Keratinocyte (primary cell): ENCODE measurements around the gene ARHGEF38. TPM values are rescaled to one million over a fixed set of nuclear protein-coding genes. Genes with fewer than 3 reads are reported as not detected.
"Not testable (repeated sequence)": the region's sequence is repeated elsewhere in the genome, so short reads cannot be mapped to it uniquely, and the experiment has no call there.

Source experiments
- DNase-seq: peaks from one replicate; pipeline ENCODE4 v3.0.0-alpha.2; 2011; ENCODE audit warnings: low read depth, missing footprints, low spot score
- FAIRE-seq: peaks from 2 replicates; lab custom pipeline; 2011; peaks lifted over from hg19 to GRCh38; lab: Jason Lieb, UNC
- H2AFZ ChIP-seq: 2 replicates; pipeline ENCODE4 v1.6.0; 2012; ENCODE audit warnings: low read length, control low read depth, inconsistent platforms; ENCODE audit not compliant: control insufficient read depth
- H3K27ac ChIP-seq: 2 replicates; pipeline ENCODE4 v1.5.1; 2011; ENCODE audit warnings: low read length; ENCODE audit not compliant: control insufficient read depth, insufficient read depth
- H3K27me3 ChIP-seq: 3 replicates; pipeline ENCODE4 v1.6.0; 2011; ENCODE audit warnings: low read length; ENCODE audit not compliant: control insufficient read depth, insufficient read depth; ENCODE audit errors: extremely low read depth
- H3K36me3 ChIP-seq, 2 experiments: 2 replicates in 1 of 2; 3 replicates in 1 of 2; pipeline ENCODE4 v1.5.1; 2011; ENCODE audit warnings: low read length in 2 of 2, mild to moderate bottlenecking in 1 of 2; ENCODE audit not compliant: control insufficient read depth in 2 of 2, insufficient read depth in 2 of 2; ENCODE audit errors: extremely low read depth in 1 of 2
- H3K4me1 ChIP-seq: 3 replicates; pipeline ENCODE4 v1.5.1; 2011; ENCODE audit warnings: low read length; ENCODE audit not compliant: control insufficient read depth, insufficient read depth; ENCODE audit errors: extremely low read depth
- H3K4me2 ChIP-seq: 3 replicates; pipeline ENCODE4 v1.6.0; 2011; ENCODE audit warnings: low read depth, low read length; ENCODE audit not compliant: control insufficient read depth, insufficient read depth; ENCODE audit errors: extremely low read depth
- H3K4me3 ChIP-seq, 3 experiments: fragments of 200-600 bp in 1 of 3; sonication (generic) in 1 of 3; 2 replicates in 2 of 3; 3 replicates in 1 of 3; pipeline ENCODE4 v1.5.1; 2011 to 2016; ENCODE audit warnings: low read length in 3 of 3, mild to moderate bottlenecking in 3 of 3, control low read depth in 2 of 3, inconsistent platforms in 1 of 3, low read depth in 1 of 3, mixed read lengths in 1 of 3, mixed run types in 1 of 3, moderate library complexity in 1 of 3; ENCODE audit not compliant: control insufficient read depth in 2 of 3, insufficient read depth in 2 of 3; ENCODE audit errors: extremely low read depth in 1 of 3
- H3K79me2 ChIP-seq: 2 replicates; pipeline ENCODE4 v1.6.0; 2012; ENCODE audit warnings: low read length; ENCODE audit not compliant: control insufficient read depth, insufficient read depth
- H3K9ac ChIP-seq: 3 replicates; pipeline ENCODE4 v1.6.0; 2011; ENCODE audit warnings: low read length; ENCODE audit not compliant: control insufficient read depth, insufficient read depth; ENCODE audit errors: extremely low read depth
- H3K9me1 ChIP-seq: 3 replicates; pipeline ENCODE4 v1.6.0; 2011; ENCODE audit warnings: low read length; ENCODE audit not compliant: control insufficient read depth, insufficient read depth; ENCODE audit errors: extremely low read depth
- H3K9me3 ChIP-seq: 2 replicates; pipeline ENCODE4 v1.5.1; 2012; ENCODE audit warnings: low read depth, low read length; ENCODE audit not compliant: control insufficient read depth
- H4K20me1 ChIP-seq: 3 replicates; pipeline ENCODE4 v1.6.0; 2011; ENCODE audit warnings: low read length; ENCODE audit not compliant: control insufficient read depth, insufficient read depth; ENCODE audit errors: extremely low read depth
- EZH2 ChIP-seq: IDR thresholded peaks from one replicate; pipeline ENCODE4 v1.6.1; 2012; ENCODE audit warnings: inconsistent platforms, mild to moderate bottlenecking, low read length, moderate library complexity
- dilution Hi-C: fragments of 300-500 bp; cut with MboI; formaldehyde crosslinking; loops from one replicate; pipeline ENCODE4 v1.7.0; 2020; ENCODE audit warnings: low sequenced_read_pairs; ENCODE audit not compliant: extremely low pct_ligation_motif_present
- polyA plus RNA-seq, 5 experiments: library from polyadenylated mRNA; depleted of rRNA in 3 of 5; stranded (reverse) in 3 of 5; stranded (forward) in 1 of 5; unstranded in 1 of 5; fragments of >200 nt; gene quantifications; 1 replicate in 1 of 5; 2 replicates in 3 of 5; 3 replicates in 1 of 5; pipeline versions ENCODE4 v1.2.1 to v1.2.3, GENCODE V29; 2011 to 2012; ENCODE audit warnings: missing spikeins in 2 of 5, low read depth in 1 of 5, low replicate concordance in 1 of 5
- TF ChIP-seq, protein P1 (sequence below), 3 experiments: IDR thresholded peaks in 1 of 3; conservative IDR thresholded peaks in 1 of 3; optimal IDR thresholded peaks in 1 of 3; 2 replicates in 2 of 3; 3 replicates in 1 of 3; pipeline versions ENCODE3 to v1.5.1; 2011; ENCODE audit warnings: low read length in 3 of 3, mild to moderate bottlenecking in 3 of 3, moderate library complexity in 2 of 3, control low read depth in 1 of 3, inconsistent platforms in 1 of 3; ENCODE audit not compliant: insufficient read depth in 2 of 3; ENCODE audit errors: extremely low read depth in 1 of 3

ARHGEF38 gene
- polyA plus RNA-seq, 1 donor (not counting 4 experiments of a cell fraction or from before 2014, with no cell fraction given) = 0.09 TPM

DNA sequence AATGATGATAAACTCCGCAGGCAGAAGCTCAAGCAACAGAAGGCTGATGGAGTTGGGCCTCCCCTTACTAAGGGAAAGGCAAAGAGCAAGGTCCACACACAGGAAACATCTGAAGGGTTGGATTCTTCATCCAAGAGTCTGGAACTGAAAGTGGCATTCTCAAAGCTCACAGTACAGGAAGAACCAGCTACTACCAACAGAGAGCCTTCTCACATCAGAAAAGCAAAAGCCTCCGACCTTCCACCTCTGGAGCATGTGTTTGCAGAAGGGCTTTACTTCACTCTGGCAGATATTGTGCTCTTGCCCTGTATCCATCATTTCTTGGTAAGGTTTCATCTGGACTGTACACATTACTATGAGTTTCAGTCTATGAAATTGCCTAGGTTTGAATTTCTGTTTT, 166.8 kb downstream of the ARHGEF38 start:
- Histone ChIP-seq H3K27me3 (no peaks in the 10 kb centered on the region), H3K79me2 (peaks cover 7% of the 10 kb centered on the region), H3K36me3 (peaks cover 0 to 5% of the 10 kb centered on the region in 2 experiments), H3K4me1 (no peaks in the 10 kb centered on the region), H3K9me3 (no peaks in the 10 kb centered on the region), H2AFZ (no peak overlapping the region), H3K4me3 (no peak overlapping the region), H3K9me1 (no peaks in the 10 kb centered on the region), H3K9ac (no peak overlapping the region), H4K20me1 (no peaks in the 10 kb centered on the region), H3K27ac (no peak overlapping the region), H3K4me2 (no peak overlapping the region)
- dilution Hi-C loops = no loop called here
- DNase-seq (no peak), FAIRE-seq (peak; percentile 53)
- TF ChIP-seq, protein P1, sequence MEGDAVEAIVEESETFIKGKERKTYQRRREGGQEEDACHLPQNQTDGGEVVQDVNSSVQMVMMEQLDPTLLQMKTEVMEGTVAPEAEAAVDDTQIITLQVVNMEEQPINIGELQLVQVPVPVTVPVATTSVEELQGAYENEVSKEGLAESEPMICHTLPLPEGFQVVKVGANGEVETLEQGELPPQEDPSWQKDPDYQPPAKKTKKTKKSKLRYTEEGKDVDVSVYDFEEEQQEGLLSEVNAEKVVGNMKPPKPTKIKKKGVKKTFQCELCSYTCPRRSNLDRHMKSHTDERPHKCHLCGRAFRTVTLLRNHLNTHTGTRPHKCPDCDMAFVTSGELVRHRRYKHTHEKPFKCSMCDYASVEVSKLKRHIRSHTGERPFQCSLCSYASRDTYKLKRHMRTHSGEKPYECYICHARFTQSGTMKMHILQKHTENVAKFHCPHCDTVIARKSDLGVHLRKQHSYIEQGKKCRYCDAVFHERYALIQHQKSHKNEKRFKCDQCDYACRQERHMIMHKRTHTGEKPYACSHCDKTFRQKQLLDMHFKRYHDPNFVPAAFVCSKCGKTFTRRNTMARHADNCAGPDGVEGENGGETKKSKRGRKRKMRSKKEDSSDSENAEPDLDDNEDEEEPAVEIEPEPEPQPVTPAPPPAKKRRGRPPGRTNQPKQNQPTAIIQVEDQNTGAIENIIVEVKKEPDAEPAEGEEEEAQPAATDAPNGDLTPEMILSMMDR (optimal IDR thresholded peaks at IDR 0.05 in 1 of 3, IDR thresholded peaks at IDR 0.05 in 1 of 3, conservative IDR thresholded peaks at IDR 0.05 in 1 of 3; ENCODE audit: extremely low read depth in 1 of 3, insufficient read depth in 2 of 3, low read length in 3 of 3) = no peak
- TF ChIP-seq EZH2 = no peak

DNA sequence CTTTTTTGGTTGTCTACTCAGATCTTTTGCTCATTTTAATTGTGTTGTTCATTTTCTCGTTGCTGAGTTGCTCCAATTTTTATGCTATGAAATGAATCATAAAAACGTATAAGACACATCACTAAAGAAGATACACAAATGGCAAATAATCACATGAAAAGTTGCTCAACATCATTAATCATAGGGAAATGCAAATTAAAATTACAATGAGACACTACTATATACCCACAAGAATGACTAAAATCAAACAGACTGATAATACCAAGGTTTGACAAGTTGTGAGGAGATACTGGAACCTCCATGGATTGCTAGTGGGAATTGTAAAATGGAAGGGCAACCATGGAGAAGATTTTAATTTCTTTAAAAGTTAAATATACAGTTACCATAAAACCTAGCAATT, 173.2 kb downstream of the ARHGEF38 start:
- Histone ChIP-seq H3K36me3 (no peaks in the 10 kb centered on the region), H4K20me1 (no peaks in the 10 kb centered on the region), H3K79me2 (no peaks in the 10 kb centered on the region), H3K27me3 (no peaks in the 10 kb centered on the region), H3K9me1 (no peaks in the 10 kb centered on the region), H2AFZ (no peak overlapping the region), H3K4me2 (no peak overlapping the region), H3K4me3 (no peak overlapping the region), H3K4me1 (no peaks in the 10 kb centered on the region), H3K27ac (no peak overlapping the region), H3K9ac (no peak overlapping the region), H3K9me3 (no peaks in the 10 kb centered on the region)
- DNase-seq (no peak), FAIRE-seq (no peak)
- dilution Hi-C loops = no loop called here
- no peak for TF ChIP-seq EZH2
- TF ChIP-seq, protein P1 (optimal IDR thresholded peaks at IDR 0.05 in 1 of 3, IDR thresholded peaks at IDR 0.05 in 1 of 3, conservative IDR thresholded peaks at IDR 0.05 in 1 of 3; ENCODE audit: extremely low read depth in 1 of 3, insufficient read depth in 2 of 3, low read length in 3 of 3) = no peak

DNA sequence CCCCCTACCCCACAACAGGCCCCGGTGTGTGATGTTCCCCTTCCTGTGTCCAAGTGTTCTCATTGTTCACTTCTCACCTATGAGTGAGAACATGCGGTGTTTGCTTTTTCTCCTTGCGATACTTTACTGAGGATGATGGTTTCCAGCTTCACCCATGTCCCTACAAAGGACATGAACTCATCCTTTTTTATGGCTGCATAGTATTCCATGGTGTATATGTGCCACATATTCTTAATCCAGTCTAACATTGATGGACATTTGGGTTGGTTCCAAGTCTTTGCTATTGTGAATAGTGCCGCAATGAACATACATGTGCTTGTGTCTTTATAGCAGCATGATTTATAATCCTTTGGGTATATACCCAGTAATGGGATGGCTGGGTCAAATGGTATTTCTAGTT, 177.5 kb downstream of the ARHGEF38 start:
- H3K4me1 ChIP-seq, H3K4me3 ChIP-seq, H4K20me1 ChIP-seq, FAIRE-seq, H3K27me3 ChIP-seq, H3K79me2 ChIP-seq, H3K9me1 ChIP-seq, H3K9ac ChIP-seq, H3K27ac ChIP-seq, DNase-seq, dilution Hi-C loops, H3K9me3 ChIP-seq, H2AFZ ChIP-seq, H3K4me2 ChIP-seq, H3K36me3 ChIP-seq: not testable (repeated sequence)
